Keratinocyte (primary cell): ENCODE data around the gene RASEF. TPM values are rescaled to one million over a fixed set of nuclear protein-coding genes. Genes with fewer than 3 reads are reported as not detected.
"Not testable (repeated sequence)": the region's sequence is repeated elsewhere in the genome, so short reads cannot be mapped to it uniquely, and the experiment has no call there.

ENCODE experiments used
- DNase-seq: peaks from one replicate; pipeline ENCODE4 v3.0.0-alpha.2; 2011; ENCODE audit warnings: low read depth, missing footprints, low spot score
- FAIRE-seq: peaks from 2 replicates; lab custom pipeline; 2011; peaks lifted over from hg19 to GRCh38; lab: Jason Lieb, UNC
- H2AFZ ChIP-seq: 2 replicates; pipeline ENCODE4 v1.6.0; 2012; ENCODE audit warnings: low read length, control low read depth, inconsistent platforms; ENCODE audit not compliant: control insufficient read depth
- H3K27ac ChIP-seq: 2 replicates; pipeline ENCODE4 v1.5.1; 2011; ENCODE audit warnings: low read length; ENCODE audit not compliant: control insufficient read depth, insufficient read depth
- H3K27me3 ChIP-seq: 3 replicates; pipeline ENCODE4 v1.6.0; 2011; ENCODE audit warnings: low read length; ENCODE audit not compliant: control insufficient read depth, insufficient read depth; ENCODE audit errors: extremely low read depth
- H3K36me3 ChIP-seq, 2 experiments: 2 replicates in 1 of 2; 3 replicates in 1 of 2; pipeline ENCODE4 v1.5.1; 2011; ENCODE audit warnings: low read length in 2 of 2, mild to moderate bottlenecking in 1 of 2; ENCODE audit not compliant: control insufficient read depth in 2 of 2, insufficient read depth in 2 of 2; ENCODE audit errors: extremely low read depth in 1 of 2
- H3K4me1 ChIP-seq: 3 replicates; pipeline ENCODE4 v1.5.1; 2011; ENCODE audit warnings: low read length; ENCODE audit not compliant: control insufficient read depth, insufficient read depth; ENCODE audit errors: extremely low read depth
- H3K4me2 ChIP-seq: 3 replicates; pipeline ENCODE4 v1.6.0; 2011; ENCODE audit warnings: low read depth, low read length; ENCODE audit not compliant: control insufficient read depth, insufficient read depth; ENCODE audit errors: extremely low read depth
- H3K4me3 ChIP-seq, 3 experiments: fragments of 200-600 bp in 1 of 3; sonication (generic) in 1 of 3; 2 replicates in 2 of 3; 3 replicates in 1 of 3; pipeline ENCODE4 v1.5.1; 2011 to 2016; ENCODE audit warnings: low read length in 3 of 3, mild to moderate bottlenecking in 3 of 3, control low read depth in 2 of 3, inconsistent platforms in 1 of 3, low read depth in 1 of 3, mixed read lengths in 1 of 3, mixed run types in 1 of 3, moderate library complexity in 1 of 3; ENCODE audit not compliant: control insufficient read depth in 2 of 3, insufficient read depth in 2 of 3; ENCODE audit errors: extremely low read depth in 1 of 3
- H3K79me2 ChIP-seq: 2 replicates; pipeline ENCODE4 v1.6.0; 2012; ENCODE audit warnings: low read length; ENCODE audit not compliant: control insufficient read depth, insufficient read depth
- H3K9ac ChIP-seq: 3 replicates; pipeline ENCODE4 v1.6.0; 2011; ENCODE audit warnings: low read length; ENCODE audit not compliant: control insufficient read depth, insufficient read depth; ENCODE audit errors: extremely low read depth
- H3K9me1 ChIP-seq: 3 replicates; pipeline ENCODE4 v1.6.0; 2011; ENCODE audit warnings: low read length; ENCODE audit not compliant: control insufficient read depth, insufficient read depth; ENCODE audit errors: extremely low read depth
- H3K9me3 ChIP-seq: 2 replicates; pipeline ENCODE4 v1.5.1; 2012; ENCODE audit warnings: low read depth, low read length; ENCODE audit not compliant: control insufficient read depth
- H4K20me1 ChIP-seq: 3 replicates; pipeline ENCODE4 v1.6.0; 2011; ENCODE audit warnings: low read length; ENCODE audit not compliant: control insufficient read depth, insufficient read depth; ENCODE audit errors: extremely low read depth
- CTCF ChIP-seq, 3 experiments: IDR thresholded peaks in 1 of 3; conservative IDR thresholded peaks in 1 of 3; optimal IDR thresholded peaks in 1 of 3; 2 replicates in 2 of 3; 3 replicates in 1 of 3; pipeline versions ENCODE3 to v1.5.1; 2011; ENCODE audit warnings: low read length in 3 of 3, mild to moderate bottlenecking in 3 of 3, moderate library complexity in 2 of 3, control low read depth in 1 of 3, inconsistent platforms in 1 of 3; ENCODE audit not compliant: insufficient read depth in 2 of 3; ENCODE audit errors: extremely low read depth in 1 of 3
- EZH2 ChIP-seq: IDR thresholded peaks from one replicate; pipeline ENCODE4 v1.6.1; 2012; ENCODE audit warnings: inconsistent platforms, mild to moderate bottlenecking, low read length, moderate library complexity
- dilution Hi-C: fragments of 300-500 bp; cut with MboI; formaldehyde crosslinking; loops from one replicate; pipeline ENCODE4 v1.7.0; 2020; ENCODE audit warnings: low sequenced_read_pairs; ENCODE audit not compliant: extremely low pct_ligation_motif_present
- polyA plus RNA-seq, 5 experiments: library from polyadenylated mRNA; depleted of rRNA in 3 of 5; stranded (reverse) in 3 of 5; stranded (forward) in 1 of 5; unstranded in 1 of 5; fragments of >200 nt; gene quantifications; 1 replicate in 1 of 5; 2 replicates in 3 of 5; 3 replicates in 1 of 5; pipeline versions ENCODE4 v1.2.1 to v1.2.3, GENCODE V29; 2011 to 2012; ENCODE audit warnings: missing spikeins in 2 of 5, low read depth in 1 of 5, low replicate concordance in 1 of 5

The RASEF gene
- polyA plus RNA-seq, 1 donor (not counting 4 experiments of a cell fraction or from before 2014, with no cell fraction given): 0.28 TPM

GRCh38 chr9:82934949-82935348 lies 128.0 kb downstream of the RASEF start:
- no peaks in the 10 kb centered on the region for H3K36me3 ChIP-seq
- H3K9me1 ChIP-seq: no peaks in the 10 kb centered on the region
- no peak overlapping the region for H3K4me3 ChIP-seq
- dilution Hi-C loops: no loop called here
- H3K79me2 ChIP-seq: no peaks in the 10 kb centered on the region
- no peak overlapping the region for H3K9ac ChIP-seq
- no peak for TF ChIP-seq CTCF (optimal IDR thresholded peaks at IDR 0.05 in 1 of 3, IDR thresholded peaks at IDR 0.05 in 1 of 3, conservative IDR thresholded peaks at IDR 0.05 in 1 of 3; ENCODE audit: extremely low read depth in 1 of 3, insufficient read depth in 2 of 3, low read length in 3 of 3)
- no peak for TF ChIP-seq EZH2
- FAIRE-seq (peak; percentile 5), DNase-seq (peak; percentile 2)
- peak overlapping the region; percentile 66 for H3K4me2 ChIP-seq
- no peaks in the 10 kb centered on the region for H3K9me3 ChIP-seq
- no peak overlapping the region for H3K27ac ChIP-seq
- H3K4me1 ChIP-seq: peaks cover 10% of the 10 kb centered on the region
- H3K27me3 ChIP-seq: no peaks in the 10 kb centered on the region
- no peaks in the 10 kb centered on the region for H4K20me1 ChIP-seq
- H2AFZ ChIP-seq: no peak overlapping the region

GRCh38 chr9:82934025-82934424 lies 128.9 kb downstream of the RASEF start:
- H3K4me3 ChIP-seq, H4K20me1 ChIP-seq, H3K9me3 ChIP-seq, H3K27ac ChIP-seq, H3K9me1 ChIP-seq, H2AFZ ChIP-seq, dilution Hi-C loops, H3K9ac ChIP-seq, H3K27me3 ChIP-seq, H3K4me1 ChIP-seq, H3K79me2 ChIP-seq, FAIRE-seq, H3K36me3 ChIP-seq, DNase-seq, H3K4me2 ChIP-seq: not testable (repeated sequence)

- dilution Hi-C loops: no loop called here
- FAIRE-seq: no peak
- H3K36me3 ChIP-seq: no peaks in the 10 kb centered on the region
- no peaks in the 10 kb centered on the region for H3K27me3 ChIP-seq
- TF ChIP-seq CTCF (optimal IDR thresholded peaks at IDR 0.05 in 1 of 3, IDR thresholded peaks at IDR 0.05 in 1 of 3, conservative IDR thresholded peaks at IDR 0.05 in 1 of 3; ENCODE audit: extremely low read depth in 1 of 3, insufficient read depth in 2 of 3, low read length in 3 of 3) (no peak), EZH2 (no peak)
- no peak overlapping the region for H3K27ac ChIP-seq
- H3K9ac ChIP-seq: no peak overlapping the region
- no peaks in the 10 kb centered on the region for H3K79me2 ChIP-seq
- DNase-seq: no peak
- no peak overlapping the region for H3K4me3 ChIP-seq
- no peak overlapping the region for H3K4me2 ChIP-seq
- H3K9me3 ChIP-seq: no peaks in the 10 kb centered on the region
- no peaks in the 10 kb centered on the region for H4K20me1 ChIP-seq
- H2AFZ ChIP-seq: no peak overlapping the region
- H3K4me1 ChIP-seq: peaks cover 6% of the 10 kb centered on the region
- H3K9me1 ChIP-seq: no peaks in the 10 kb centered on the region
Measured at GRCh38 chr9:82930116-82930515, 132.8 kb downstream of the RASEF start.
